Spleen (tissue), 7 donors: Measurements from ENCODE around the gene MAP2.

Experiments
- POLR2A ChIP-seq, 3 donors: fragments of 450-650 bp; IDR thresholded peaks; one replicate each; pipeline ENCODE4 v1.5.1; 2017; ENCODE audit warnings: antibody characterized with exemption in 3 of 3, mild to moderate bottlenecking in 1 of 3
- POLR2AphosphoS5 ChIP-seq, 3 donors: sonication (generic); formaldehyde crosslinking; IDR thresholded peaks; one replicate each; pipeline ENCODE4 v1.5.1; 2017; ENCODE audit warnings: antibody characterized with exemption in 3 of 3
- TF ChIP-seq, protein P1 (sequence below), 11 experiments: fragments of 200-600 bp in 7 of 11; fragments of 450-650 bp in 4 of 11; sonication (generic) in 4 of 11; IDR thresholded peaks in 8 of 11; conservative IDR thresholded peaks in 3 of 11; 1 replicate in 7 of 11; 2 replicates in 4 of 11; pipeline versions ENCODE4 v1.4.0 to v1.8.0; 2016 to 2021; ENCODE audit warnings: antibody characterized with exemption in 11 of 11, inconsistent platforms in 4 of 11, mild to moderate bottlenecking in 1 of 11
- donor health status: DM: no; HTN: no; CAD: no; lungs with moderate emphysema.
- donor health status: DM: no; HTN: no; CAD: no.
- donor health status: DM: no; HTN: no; CAD: no.

GRCh38 chr2:209636076-209636475 is 212.2 kb downstream of the MAP2 start:
- no peak for TF ChIP-seq POLR2A (IDR thresholded peaks at IDR 0.05)
- TF ChIP-seq, protein P1, sequence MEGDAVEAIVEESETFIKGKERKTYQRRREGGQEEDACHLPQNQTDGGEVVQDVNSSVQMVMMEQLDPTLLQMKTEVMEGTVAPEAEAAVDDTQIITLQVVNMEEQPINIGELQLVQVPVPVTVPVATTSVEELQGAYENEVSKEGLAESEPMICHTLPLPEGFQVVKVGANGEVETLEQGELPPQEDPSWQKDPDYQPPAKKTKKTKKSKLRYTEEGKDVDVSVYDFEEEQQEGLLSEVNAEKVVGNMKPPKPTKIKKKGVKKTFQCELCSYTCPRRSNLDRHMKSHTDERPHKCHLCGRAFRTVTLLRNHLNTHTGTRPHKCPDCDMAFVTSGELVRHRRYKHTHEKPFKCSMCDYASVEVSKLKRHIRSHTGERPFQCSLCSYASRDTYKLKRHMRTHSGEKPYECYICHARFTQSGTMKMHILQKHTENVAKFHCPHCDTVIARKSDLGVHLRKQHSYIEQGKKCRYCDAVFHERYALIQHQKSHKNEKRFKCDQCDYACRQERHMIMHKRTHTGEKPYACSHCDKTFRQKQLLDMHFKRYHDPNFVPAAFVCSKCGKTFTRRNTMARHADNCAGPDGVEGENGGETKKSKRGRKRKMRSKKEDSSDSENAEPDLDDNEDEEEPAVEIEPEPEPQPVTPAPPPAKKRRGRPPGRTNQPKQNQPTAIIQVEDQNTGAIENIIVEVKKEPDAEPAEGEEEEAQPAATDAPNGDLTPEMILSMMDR (IDR thresholded peaks at IDR 0.05 in 8 of 11, conservative IDR thresholded peaks at IDR 0.05 in 3 of 11), result no peak
- no peak for TF ChIP-seq POLR2AphosphoS5 (IDR thresholded peaks at IDR 0.05)
